Endothelial cell of hepatic sinusoid (primary cell): Measurements from ENCODE around the gene QPRT.
"Not testable (repeated sequence)": the region's sequence is repeated elsewhere in the genome, so short reads cannot be mapped to it uniquely, and the experiment has no call there.

ENCODE experiments used
- in situ Hi-C: cut with HindIII; loops from 2 replicates; pipeline ENCODE4 v1.10.0; 2017; ENCODE audit warnings: low sequenced_read_pairs

The QPRT gene

GRCh38 chr16:29714396-29714795 is 35.4 kb downstream of the QPRT start:
- in situ Hi-C loops = no loop called here

- in situ Hi-C loops = no loop called here
Measured at GRCh38 chr16:29714972-29715371, 36.0 kb downstream of the QPRT start.

- in situ Hi-C loops = no loop called here
Measured at GRCh38 chr16:29717113-29717512, 38.1 kb downstream of the QPRT start.

GRCh38 chr16:29719063-29719462 is 40.1 kb downstream of the QPRT start:
- in situ Hi-C loops = no loop called here

GRCh38 chr16:29720703-29721102 is 41.7 kb downstream of the QPRT start:
- in situ Hi-C loops = no loop called here

GRCh38 chr16:29721167-29721879 is 42.3 kb downstream of the QPRT start:
- in situ Hi-C loops = not testable (repeated sequence)

- in situ Hi-C loops = no loop called here
Measured at GRCh38 chr16:29726845-29727377, 47.9 kb downstream of the QPRT start.

- in situ Hi-C loops = no loop called here
Measured at GRCh38 chr16:29727452-29727851, 48.5 kb downstream of the QPRT start.

GRCh38 chr16:29729116-29729521 is 50.1 kb downstream of the QPRT start:
- in situ Hi-C loops = no loop called here

- in situ Hi-C loops = no loop called here
Measured at GRCh38 chr16:29730649-29731048, 51.7 kb downstream of the QPRT start.

GRCh38 chr16:29731768-29732601 is 53.0 kb downstream of the QPRT start:
- in situ Hi-C loops = not testable (repeated sequence)

GRCh38 chr16:29734786-29735185 is 55.8 kb downstream of the QPRT start:
- in situ Hi-C loops = no loop called here

- in situ Hi-C loops = no loop called here
Measured at GRCh38 chr16:29736112-29736511, 57.1 kb downstream of the QPRT start.

GRCh38 chr16:29736764-29737163 is 57.8 kb downstream of the QPRT start:
- in situ Hi-C loops = no loop called here

- in situ Hi-C loops = no loop called here
Measured at GRCh38 chr16:29737713-29738112, 58.7 kb downstream of the QPRT start.

- in situ Hi-C loops = no loop called here
Measured at GRCh38 chr16:29738514-29738913, 59.5 kb downstream of the QPRT start.

- in situ Hi-C loops = not testable (repeated sequence)
Measured at GRCh38 chr16:29739927-29740629, 61.1 kb downstream of the QPRT start.

GRCh38 chr16:29740630-29741015 is 61.6 kb downstream of the QPRT start:
- in situ Hi-C loops = not testable (repeated sequence)

GRCh38 chr16:29742683-29743275 is 63.8 kb downstream of the QPRT start:
- in situ Hi-C loops = no loop called here

GRCh38 chr16:29743475-29743826 is 64.5 kb downstream of the QPRT start:
- in situ Hi-C loops = no loop called here
